GM12872 (cell line): ENCODE measurements around the gene PLEKHF1.

Experiments
- TF ChIP-seq, protein P1 (sequence below): IDR thresholded peaks from 3 replicates; pipeline ENCODE4 v1.5.1; 2011; ENCODE audit warnings: low read depth, mild to moderate bottlenecking, low read length, moderate library complexity; ENCODE audit not compliant: insufficient read depth

PLEKHF1 gene

DNA sequence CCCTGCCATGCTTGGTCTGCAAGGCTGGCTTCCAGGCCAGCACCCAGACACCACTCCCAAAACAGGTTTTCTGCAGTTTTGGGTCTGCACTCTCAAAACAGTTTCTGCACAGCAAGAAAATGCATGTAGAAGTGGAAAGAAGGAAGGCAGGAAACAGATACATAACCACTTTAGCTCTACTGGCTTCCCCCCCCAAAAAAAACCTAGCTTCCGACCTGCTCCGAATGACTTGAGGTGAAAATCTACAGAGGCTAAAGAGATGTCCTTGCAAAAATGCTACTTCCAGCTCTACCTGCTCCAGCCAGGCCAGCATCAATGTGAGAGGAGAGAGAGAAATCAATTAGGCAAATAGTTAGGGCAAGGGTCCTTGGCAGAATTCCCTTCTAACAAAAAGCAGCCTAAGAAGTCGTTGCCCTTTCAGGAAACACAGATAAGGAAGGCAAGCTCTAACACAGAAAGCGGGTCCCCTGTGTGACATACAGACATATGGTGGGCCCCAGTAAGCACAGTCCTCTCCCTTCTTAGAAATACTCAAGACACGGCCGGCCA is 46.4 kb downstream of the PLEKHF1 start:
- TF ChIP-seq, protein P1, sequence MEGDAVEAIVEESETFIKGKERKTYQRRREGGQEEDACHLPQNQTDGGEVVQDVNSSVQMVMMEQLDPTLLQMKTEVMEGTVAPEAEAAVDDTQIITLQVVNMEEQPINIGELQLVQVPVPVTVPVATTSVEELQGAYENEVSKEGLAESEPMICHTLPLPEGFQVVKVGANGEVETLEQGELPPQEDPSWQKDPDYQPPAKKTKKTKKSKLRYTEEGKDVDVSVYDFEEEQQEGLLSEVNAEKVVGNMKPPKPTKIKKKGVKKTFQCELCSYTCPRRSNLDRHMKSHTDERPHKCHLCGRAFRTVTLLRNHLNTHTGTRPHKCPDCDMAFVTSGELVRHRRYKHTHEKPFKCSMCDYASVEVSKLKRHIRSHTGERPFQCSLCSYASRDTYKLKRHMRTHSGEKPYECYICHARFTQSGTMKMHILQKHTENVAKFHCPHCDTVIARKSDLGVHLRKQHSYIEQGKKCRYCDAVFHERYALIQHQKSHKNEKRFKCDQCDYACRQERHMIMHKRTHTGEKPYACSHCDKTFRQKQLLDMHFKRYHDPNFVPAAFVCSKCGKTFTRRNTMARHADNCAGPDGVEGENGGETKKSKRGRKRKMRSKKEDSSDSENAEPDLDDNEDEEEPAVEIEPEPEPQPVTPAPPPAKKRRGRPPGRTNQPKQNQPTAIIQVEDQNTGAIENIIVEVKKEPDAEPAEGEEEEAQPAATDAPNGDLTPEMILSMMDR = no peak

DNA sequence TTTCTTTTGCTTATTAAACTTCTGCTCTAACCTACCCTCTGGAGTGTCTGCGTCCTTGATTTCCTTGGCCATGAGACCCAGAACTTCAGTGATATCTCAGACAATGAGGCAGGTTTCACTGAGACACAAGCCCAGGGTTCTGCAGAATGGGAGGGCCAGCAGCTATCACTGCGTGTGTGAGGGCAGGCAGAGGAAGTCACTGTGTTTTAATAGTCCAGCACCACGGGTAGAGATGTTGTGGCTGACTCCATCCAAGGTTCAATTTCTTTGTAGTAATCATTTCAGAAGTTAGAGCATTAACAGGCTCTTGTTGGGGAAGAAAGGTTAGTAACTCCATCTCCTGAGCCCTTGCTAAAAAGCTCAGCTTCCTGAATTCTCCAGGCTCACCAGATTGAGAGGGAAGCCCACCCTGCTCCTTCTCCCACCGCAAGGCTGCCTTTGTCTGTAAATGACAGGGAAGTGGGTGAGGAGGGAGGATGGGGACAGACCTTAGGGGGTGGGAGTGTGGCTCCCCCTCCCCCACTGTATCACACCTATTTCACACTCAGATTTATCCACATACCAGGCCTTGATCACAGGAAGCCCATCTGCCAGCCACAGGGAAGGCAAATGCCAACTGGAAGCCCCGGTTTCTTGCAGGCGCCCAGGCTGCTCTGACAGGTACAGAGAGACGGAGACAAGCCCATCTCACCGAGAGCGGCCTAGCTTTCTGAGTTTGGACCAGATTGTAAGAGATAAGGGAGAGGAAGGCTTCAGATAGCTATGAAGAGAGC is 47.7 kb downstream of the PLEKHF1 start:
- TF ChIP-seq, protein P1 = no peak

DNA sequence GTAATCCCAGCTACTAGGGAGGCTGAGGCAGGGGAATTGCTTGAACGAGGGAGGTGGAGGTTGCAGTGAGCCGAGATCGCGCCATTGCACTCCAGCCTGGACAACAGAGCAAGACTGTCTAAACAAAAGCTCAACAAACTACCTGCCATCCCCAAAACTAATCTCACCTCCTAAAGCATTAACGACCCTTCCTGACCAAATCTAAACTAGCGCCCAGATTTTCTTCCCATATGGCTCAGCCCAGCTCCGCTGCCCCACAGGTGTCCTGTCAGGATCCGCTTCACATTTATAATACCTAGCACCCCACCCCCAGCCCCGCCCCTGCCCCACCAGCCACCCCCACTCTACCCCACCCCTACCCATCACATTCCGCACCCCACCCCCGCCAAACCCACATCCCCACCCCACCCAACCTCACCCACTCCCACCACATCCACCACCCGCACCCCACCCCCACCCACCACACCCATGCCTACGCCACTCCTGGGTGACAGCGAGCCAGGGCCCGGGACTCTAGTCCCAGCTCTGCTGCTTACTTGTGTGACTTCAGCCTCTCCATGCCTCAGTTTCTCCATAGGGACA is 49.2 kb downstream of the PLEKHF1 start:
- TF ChIP-seq, protein P1 = no peak

DNA sequence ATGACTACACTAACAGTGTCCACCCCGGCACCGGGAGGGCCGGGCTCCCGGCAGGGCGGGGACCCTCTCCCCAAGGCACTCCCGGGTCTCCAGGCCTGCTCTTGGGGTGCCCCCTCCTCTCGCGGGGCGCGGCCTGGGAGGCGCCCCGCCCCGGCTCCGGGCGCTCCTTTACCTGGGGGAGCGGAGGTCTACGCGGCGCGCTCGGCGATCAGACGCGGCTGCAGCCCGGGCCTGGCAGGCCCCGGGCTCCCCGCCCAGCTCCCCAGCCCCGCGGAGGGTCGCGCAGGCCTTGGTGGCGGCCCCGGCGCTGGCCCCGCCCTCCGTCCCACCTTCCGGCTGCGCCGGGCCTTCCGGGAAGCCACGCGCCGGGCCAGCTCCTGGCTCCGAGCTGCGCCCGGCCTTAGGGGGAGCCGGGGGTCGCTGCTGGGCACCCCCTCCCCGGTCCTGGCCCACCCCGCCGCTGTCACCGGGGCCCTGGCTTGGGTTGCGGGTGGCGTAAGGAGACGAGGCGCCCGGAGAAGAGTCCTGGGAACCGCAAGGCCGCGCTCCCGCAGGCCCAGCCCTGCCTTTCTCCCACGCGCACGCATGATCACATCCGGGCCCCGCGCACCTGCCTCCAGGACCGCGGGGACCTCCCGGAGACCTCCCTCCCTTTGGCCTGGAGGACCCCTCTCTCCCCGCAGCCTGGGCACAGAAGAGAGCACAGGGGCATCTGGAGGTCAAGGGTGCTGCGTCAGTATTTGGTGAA is 49.9 kb downstream of the PLEKHF1 start, which contains the start of gene C19orf12:
Gene C19orf12, minus strand, starts transcription at position 309 of the 748 bp plus-strand sequence. CDS start 6,848 bp downstream, outside the sequence.
- TF ChIP-seq, protein P1 = no peak

DNA sequence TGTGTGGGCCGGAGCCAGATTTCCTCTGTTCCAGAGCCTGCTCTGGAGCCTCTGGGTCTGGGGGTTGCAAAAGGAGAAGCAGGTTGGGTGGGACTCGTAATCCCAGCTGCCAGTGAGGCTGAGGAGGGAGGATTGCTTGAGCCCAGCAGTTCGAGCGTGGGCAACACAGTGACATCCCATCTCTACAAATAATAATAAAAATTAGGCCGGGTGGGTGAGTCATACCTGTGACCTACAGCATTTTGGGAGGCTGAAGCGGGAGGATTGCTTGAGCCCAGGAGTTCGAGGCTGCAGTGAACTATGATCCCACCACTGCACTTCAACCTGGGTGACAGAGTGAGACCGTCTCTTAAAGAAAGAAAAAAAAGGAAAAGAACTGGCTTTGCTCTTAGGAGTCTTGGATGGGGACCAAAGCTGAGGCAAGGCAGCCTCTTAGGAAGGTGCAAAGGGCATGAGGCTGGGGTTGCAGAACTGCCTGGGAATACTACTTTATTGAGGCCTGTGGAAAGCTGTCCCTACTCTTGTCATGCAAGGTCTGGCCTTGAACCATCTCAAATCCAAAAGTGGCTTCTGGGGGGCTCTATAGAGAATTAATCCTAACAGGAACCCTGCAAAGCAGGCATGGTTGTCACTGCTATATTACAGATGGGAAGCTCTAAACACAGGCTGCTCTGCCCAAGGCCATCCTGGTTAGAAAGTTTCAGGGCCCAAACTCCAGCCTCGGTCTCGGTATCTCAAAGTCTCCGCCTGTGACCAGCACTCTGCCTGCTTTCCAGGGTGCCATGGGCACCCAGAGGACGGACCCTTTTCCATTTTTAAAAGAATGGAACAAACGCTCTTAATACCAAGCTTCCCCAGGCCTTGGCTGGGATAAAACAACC is 50.7 kb downstream of the PLEKHF1 start:
- TF ChIP-seq, protein P1 = no peak

DNA sequence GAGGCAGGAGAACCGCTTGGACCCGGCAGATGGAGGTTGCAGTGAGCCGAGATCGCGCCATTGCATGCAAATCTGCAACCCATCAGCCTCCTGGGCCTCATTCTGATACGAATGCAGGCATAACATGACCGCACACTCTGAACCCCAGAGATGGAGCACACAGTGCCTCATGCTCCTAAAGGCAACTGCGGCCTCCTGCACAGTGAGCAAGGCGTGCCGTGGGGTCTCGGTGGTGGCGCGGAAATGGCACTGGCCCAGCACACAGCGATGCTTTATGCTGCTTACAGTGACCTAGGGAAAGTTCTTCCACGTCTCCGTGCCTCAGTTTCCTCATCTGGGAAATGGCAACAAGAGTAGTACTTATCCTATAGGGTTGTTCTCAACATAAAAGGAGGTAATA is 51.8 kb downstream of the PLEKHF1 start:
- TF ChIP-seq, protein P1 = no peak
